Gastrocnemius medialis (tissue), 4 donors: ENCODE data around the gene LRMDA.

ENCODE experiments used
- POLR2A ChIP-seq, 2 donors: fragments of 450-650 bp; IDR thresholded peaks; one replicate each; pipeline ENCODE4 v1.6.1; 2017; ENCODE audit warnings: antibody characterized with exemption in 2 of 2, mild to moderate bottlenecking in 2 of 2, moderate library complexity in 2 of 2
- TF ChIP-seq, protein P1 (sequence below), 5 experiments: fragments of 450-650 bp in 3 of 5; fragments of 200-600 bp in 2 of 5; sonication (generic) in 2 of 5; IDR thresholded peaks in 4 of 5; conservative IDR thresholded peaks in 1 of 5; 1 replicate in 4 of 5; 2 replicates in 1 of 5; pipeline ENCODE4 v1.5.1; 2016 to 2019; ENCODE audit warnings: antibody characterized with exemption in 5 of 5, mild to moderate bottlenecking in 3 of 5, moderate library complexity in 3 of 5

GRCh38 chr10:75950307-75950706 lies 518.9 kb downstream of the LRMDA start:
- TF ChIP-seq POLR2A (IDR thresholded peaks at IDR 0.05): no peak
- TF ChIP-seq, protein P1, sequence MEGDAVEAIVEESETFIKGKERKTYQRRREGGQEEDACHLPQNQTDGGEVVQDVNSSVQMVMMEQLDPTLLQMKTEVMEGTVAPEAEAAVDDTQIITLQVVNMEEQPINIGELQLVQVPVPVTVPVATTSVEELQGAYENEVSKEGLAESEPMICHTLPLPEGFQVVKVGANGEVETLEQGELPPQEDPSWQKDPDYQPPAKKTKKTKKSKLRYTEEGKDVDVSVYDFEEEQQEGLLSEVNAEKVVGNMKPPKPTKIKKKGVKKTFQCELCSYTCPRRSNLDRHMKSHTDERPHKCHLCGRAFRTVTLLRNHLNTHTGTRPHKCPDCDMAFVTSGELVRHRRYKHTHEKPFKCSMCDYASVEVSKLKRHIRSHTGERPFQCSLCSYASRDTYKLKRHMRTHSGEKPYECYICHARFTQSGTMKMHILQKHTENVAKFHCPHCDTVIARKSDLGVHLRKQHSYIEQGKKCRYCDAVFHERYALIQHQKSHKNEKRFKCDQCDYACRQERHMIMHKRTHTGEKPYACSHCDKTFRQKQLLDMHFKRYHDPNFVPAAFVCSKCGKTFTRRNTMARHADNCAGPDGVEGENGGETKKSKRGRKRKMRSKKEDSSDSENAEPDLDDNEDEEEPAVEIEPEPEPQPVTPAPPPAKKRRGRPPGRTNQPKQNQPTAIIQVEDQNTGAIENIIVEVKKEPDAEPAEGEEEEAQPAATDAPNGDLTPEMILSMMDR (IDR thresholded peaks at IDR 0.05 in 4 of 5, conservative IDR thresholded peaks at IDR 0.05 in 1 of 5): no peak
